M059J (cell line): ENCODE results near the gene DCBLD1. TPM values are rescaled to one million over a fixed set of nuclear protein-coding genes. Genes with fewer than 3 reads are reported as not detected.

Source experiments
- DNase-seq: peaks from one replicate; pipeline ENCODE4 v3.0.0-alpha.2; 2012; ENCODE audit warnings: low read depth
- total RNA-seq: library from RNA; depleted of rRNA; stranded (reverse); fragments of >200 nt; shearing (Covaris generic); gene quantifications from 2 replicates; pipeline ENCODE4 v1.2.3, GENCODE V29; 2014; rRNA removed

DCBLD1 gene
- total RNA-seq, 1 experiment from 2014 or later, result 51.6 TPM

DNA sequence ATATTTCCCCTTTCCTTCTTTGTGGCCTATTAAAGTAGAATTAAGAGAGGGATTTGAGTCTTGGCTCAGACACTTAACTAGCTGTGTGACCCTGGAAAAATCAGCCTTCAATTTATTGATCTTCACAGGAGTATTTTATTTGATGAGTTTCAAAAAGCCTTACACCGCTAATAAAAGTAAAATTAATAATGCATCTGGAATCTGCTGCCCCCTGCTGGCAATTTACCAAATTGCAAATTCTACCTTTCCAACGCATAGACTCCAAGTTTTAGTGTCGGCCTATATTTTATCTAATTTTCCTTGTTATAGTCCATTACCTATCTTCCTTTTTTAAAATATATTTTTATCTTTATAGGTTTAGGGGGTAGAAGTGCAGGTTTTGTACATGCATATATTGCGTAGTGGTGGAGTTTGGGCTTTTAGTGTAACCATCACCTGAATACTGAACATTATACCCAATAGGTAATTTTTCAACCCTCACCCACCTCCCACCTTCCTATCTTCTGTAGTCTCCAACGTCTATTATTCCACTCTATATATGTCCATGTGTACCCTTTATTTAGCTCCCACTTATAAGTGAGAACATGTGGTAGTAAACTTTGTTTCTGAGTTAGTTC is 73.5 kb downstream of the DCBLD1 start:
- peak; percentile 31 for DNase-seq

DNA sequence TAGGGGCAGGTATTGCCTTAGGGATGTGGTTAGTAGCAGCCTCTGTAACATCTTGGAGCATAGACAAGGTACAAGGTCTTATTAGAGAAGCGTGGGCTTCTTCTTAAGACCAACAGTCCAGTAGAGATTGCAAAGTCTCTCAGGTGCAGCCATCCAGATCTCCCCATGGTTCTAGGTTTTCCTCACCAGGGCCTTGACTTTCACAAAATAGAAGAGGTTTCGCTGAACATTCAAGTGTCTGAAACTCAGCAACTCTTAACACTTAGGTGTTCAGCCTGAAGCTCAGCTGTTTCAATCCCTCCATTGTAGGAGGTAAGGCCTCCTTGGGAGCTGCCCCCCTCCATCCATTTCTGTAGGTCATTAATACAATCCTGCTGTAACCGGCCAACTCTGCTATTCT is 75.5 kb downstream of the DCBLD1 start:
- no peak for DNase-seq

DNA sequence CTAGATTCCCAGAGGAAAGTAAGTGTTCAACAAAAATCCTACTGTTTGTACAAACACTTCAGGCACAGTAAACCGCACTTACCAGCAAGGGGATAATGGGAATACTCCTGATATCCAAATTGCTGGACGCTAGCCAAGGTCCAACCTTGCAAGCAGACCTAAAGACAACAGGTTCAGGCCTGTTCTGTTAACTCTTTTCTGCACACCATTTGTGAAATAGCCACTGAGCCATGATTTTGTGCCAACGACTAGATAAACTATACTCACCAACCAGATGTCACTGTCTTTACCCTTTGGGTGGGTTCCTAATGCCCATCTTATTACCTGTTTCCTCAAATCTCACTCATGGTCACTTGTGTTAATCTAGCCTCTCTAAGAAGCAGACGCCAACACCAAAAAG is 76.3 kb downstream of the DCBLD1 start:
- DNase-seq, result no peak

DNA sequence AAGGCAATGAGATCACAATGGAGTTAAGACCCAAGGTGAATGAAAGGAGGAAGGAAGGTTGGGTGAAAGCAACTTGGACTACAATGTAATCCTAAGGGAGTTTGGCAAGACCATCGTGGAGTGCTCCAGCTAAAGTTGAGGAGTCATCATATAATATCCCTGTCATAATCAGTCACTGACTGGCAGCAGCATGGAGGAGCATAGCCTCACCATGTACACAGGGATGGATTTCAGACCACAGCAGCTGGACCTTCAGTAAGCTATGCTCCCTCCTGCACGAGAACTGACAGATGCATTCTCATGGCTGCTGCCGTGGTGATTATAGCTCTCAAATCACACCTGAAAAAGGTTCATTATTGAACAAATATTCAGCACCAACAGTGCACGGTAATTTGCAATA is 76.8 kb downstream of the DCBLD1 start:
- no peak for DNase-seq

DNA sequence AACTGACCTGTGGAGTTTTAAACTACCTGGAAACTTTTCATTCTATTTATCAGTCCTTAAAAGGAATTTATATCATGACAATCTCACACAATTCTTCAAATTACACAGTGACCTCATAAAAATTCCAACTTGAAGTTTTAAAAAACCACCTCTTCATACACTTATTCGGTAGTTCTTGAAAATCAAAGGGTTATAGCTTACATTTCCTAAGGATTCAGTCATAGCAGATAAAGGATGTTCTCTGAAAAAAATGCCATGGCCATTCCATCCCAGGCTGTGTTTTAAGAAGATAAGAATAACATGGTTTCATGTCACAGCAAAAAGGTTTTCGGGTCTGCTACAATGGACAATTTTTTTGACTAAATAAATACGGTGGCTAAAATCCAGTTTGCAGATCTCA is 78.7 kb downstream of the DCBLD1 start:
- DNase-seq, result peak; percentile 40

DNA sequence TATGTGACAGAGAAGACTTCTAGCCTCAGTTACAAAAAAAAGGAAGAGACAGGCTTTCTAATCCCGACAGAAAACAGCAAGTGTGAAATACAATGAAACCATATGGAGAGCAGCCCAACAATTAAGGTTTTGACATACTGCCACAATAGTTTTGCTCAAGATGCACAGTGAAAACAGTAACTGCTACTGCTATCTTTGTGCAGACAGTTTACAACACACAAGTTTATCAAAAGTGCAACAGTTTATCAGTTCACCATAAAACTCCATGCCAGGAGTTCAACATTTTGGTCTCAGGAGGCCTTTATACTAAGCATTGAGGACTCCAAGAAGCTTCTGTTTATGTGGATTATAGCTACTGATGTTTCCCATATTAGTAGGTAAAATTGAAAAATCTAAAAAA is 82.2 kb downstream of the DCBLD1 start:
- DNase-seq, result no peak

DNA sequence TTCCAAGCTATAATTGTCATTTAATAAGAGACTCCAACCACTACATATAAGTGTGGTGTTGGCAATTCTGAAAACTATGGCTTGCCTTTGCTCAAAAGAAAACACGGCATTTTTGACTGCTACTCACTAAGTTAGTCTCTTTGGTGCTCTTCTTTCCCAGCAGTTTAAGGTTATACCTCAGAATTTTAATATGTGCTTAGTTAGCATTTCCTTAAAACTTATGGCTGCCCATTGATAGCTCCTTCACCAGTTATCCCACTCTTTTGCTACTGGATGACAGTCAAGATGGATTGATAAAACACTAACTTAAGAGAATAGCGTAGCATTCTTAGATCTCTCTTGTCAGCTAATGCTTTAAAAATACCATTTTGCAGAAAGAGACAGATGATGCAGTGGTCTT is 85.8 kb downstream of the DCBLD1 start:
- no peak for DNase-seq

DNA sequence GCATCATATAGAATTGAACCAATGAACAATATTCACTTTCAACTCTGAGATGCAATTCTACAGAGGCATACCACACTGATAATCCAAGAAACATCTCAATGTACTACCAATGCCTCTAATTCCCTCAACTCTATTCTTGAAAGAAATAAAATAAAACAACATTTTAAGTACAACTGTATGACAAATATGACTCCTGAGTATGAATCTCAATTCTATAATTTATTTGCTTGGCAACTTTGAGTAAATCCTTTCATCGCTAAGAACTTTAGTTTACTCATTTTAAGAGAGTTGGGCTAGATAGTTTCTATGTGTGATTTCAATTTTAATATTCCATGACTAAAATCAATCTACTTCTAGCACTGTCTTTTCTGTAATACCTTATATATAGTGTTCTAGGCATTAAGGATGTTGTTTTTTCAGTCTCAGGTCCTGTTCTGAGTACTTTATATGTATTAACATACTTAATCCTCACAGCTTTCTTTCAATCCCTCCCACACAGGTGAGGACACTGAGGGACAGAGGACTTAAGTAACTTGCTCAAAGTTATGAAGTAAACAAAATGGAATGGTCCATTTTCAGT is 86.4 kb downstream of the DCBLD1 start:
- no peak for DNase-seq

DNA sequence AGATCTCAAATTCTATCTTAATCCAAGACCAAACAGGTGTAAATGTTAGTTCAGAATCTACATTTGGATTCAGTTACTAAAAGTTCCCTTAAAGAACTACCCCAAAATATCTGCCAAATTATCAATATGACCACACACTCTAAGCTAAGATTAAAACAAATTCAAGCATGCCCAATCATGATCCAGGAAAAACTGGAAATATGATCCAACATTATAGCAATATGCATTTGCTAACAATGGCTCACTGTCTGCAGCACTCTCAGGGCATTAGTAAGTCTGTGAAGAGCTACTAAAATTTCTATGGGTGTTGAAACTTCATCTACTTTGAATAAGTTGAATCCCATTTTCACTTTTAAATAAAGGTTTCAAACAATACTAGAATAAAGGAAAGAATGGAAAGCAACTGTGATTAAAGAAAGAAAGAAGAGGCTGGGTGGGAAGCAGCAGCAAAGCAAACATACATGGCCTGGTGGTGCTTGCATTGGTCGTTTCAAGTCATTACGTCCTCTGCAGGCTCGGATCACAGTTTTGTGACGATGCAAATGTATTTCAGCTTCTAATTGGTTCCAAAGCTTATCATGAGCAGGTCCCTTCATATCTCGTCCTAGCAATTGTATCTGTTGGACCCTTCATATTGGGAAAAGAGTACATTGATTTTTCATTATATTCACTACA is 90.7 kb downstream of the DCBLD1 start:
- DNase-seq, result no peak

DNA sequence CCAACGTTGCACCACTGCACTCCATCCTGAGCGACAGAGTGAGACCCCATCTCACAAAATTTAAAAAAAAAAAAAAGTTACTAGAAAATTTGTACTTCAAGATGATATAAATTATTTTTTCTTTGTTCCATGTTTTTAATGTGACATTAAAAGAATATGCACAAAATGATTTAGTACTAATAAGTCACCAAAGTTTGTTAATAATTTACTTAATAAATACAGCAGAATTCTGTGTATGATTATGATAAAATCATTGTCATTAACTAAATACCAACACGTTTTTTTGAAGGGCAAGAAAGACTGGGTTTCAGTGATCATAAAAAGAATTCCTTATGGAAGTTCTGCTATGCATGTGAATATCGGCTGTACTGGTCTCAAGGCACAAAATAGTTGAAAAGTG is 91.7 kb downstream of the DCBLD1 start:
- no peak for DNase-seq

DNA sequence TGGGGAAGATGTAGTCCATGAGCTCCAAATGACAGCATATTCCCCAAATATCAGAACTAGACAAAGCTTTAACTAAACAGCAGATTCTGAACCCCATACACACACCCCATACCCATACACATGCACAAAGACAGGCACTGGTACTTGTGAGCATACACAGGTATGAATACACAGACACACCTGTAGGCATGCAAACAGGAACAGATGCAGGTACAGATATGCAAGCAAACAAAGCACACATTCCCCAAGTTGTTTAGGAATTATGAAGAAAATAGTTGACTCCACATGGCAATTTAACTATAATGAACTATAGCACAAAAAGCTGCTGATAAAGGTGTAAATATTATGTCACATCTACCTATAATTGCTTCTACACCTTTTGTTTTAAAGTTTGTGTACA is 103.2 kb downstream of the DCBLD1 start:
- no peak for DNase-seq

DNA sequence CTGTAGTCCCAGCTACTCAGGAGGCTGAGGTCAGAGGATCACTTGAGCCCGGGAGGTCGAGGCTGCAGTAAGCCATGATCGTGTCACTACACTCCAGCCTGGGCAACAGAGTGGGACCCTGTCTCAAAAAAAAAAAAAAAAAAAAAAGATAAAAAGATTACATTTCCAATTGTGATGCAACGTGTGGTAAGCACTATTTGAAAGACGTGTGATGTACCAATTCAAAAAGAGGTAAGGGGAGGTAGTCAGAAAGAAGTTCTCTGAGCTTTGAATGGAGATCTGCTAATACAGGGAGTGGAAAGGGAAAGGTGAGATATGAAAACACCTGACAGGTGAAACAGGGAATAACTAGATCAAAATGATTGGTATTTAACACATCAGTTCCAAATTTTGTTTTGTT is 108.0 kb downstream of the DCBLD1 start:
- no peak for DNase-seq

DNA sequence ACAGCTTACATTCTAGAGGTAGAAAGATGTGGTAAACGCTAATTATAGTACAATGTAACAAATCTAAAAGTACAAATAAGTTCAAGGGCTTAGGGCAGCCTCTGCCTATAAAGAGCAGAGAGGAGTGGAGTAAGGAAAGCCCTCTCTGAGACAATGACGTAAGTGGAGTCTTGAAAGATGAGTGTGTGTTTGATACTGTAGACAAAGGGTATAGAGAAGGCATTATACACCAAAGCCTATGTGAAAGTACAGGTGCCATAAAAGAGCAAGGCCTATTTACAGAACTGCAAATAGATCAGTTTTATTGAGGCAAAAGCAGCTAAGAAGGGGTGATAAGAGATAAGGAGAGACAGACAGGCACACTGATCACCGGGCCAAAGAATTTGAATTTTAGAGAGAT is 108.9 kb downstream of the DCBLD1 start:
- no peak for DNase-seq

DNA sequence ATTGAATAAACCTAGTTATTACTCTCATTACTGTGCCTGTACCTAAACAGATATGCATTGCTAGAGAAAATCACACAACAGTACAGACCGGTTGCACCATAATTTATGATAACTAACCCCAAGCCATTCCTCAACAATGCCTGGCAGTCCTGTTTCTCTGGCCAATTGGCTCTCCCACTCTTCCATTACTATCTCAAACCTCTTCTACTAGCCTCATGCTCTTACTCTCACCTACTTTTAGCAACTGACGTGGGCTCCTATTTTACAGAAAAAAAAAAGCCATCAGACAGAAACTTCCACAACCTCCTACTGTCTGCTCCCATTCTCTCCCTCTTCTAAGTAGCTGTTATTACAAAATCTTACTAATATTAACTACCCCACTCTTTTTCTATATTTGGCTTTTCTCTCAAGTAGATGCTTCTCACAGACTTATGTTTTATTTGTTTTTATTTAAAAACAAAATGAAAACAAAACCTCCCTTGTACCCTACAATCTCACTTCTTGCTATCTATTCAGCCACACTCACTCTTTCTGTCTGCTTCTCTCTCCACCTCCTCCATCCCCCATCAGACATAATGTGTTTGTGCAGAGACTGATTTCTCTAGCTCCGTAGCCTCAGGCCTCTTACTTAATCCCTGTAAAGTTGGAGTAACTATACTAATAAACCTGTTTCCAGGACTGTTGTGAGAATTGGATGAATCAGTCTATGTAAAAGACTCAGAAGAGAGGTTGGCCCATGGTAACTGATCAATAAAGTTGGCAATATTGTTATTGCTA is 110.7 kb downstream of the DCBLD1 start:
- peak; percentile 18 for DNase-seq

DNA sequence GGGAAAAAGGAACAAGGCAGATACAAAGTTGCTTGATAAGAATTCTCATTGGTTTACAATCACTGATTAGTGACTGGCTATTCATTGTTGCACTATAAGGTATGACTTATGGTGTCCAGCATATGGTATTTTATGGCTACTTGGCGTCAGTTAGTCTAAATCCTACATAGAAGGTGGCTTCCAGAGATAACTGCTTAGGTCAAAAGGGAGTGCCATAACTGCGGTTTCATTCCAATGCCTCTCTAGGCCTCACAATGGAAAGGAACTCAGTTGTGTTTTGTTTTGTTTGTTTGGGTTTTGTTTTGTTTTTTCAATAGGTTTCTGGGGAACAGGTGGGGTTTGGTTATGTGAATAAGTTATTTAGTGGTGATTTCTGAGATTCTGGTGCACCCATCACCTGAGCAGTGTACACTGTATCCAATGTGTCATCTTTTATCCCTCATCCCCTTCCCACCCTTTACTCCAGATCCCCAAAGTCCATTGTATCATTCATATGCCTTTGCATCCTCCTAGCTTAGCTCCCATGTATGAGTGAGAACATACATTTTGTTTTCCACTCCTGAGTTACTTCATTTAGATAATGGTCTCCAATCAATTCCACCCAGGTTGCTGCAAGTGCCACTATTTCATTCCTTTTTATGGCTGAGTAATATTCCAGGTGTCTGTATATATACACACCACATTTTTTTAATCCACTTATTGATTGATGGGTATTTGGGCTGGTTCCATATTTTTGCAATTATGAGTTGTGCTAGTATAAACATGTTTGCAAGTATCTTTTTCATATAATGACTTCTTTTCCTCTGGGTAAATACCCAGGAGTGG is 112.8 kb downstream of the DCBLD1 start:
- no peak for DNase-seq

DNA sequence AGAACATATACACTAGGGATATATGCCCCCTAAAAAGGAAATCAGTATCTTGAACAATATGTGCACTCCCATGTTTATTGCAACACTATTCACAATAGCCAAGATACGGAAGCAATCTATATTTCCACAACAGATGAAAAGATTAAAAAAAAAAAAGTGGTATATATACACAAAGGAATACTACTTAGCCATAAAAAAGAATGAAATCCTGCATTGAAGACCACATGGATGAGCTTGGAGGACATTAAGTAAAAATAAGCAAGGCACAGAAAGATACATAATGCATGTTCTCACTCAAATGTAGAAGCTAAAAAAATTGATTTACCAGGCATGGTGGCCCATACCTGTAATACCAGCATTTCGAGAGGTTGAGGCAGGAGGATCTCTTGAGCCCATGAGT is 115.3 kb downstream of the DCBLD1 start:
- DNase-seq, result no peak

Other genes starting within 250 kb of the DCBLD1 start
- gene VGLL2, start 217.1 kb upstream of the DCBLD1 start, total RNA-seq, result not detected in 2 replicates
- gene ROS1, start 56.7 kb upstream of the DCBLD1 start, total RNA-seq, result 2.3 and 5.2 TPM in 2 replicates
- gene GOPC, start 119.8 kb downstream of the DCBLD1 start, total RNA-seq, result 23.0 and 37.7 TPM in 2 replicates
- 7.4 and 18.8 TPM in 2 replicates for gene NUS1, start 192.8 kb downstream of the DCBLD1 start, total RNA-seq